Mesodermal cell (in vitro differentiated cells): Measurements from ENCODE around the gene GRXCR2.

ENCODE experiments used
- H3K27ac ChIP-seq: 2 replicates; pipeline ENCODE4 v1.7.0; 2013; ENCODE audit warnings: mild to moderate bottlenecking, low read depth, low read length, moderate library complexity; ENCODE audit not compliant: severe bottlenecking
- H3K36me3 ChIP-seq: 2 replicates; pipeline ENCODE4 v1.7.1; 2013; ENCODE audit warnings: mild to moderate bottlenecking, low read length, moderate library complexity; ENCODE audit not compliant: control insufficient read depth, insufficient read depth
- H3K4me1 ChIP-seq: one replicate; pipeline ENCODE4 v1.7.1; 2013; ENCODE audit warnings: mild to moderate bottlenecking, low read length; ENCODE audit not compliant: insufficient read depth, control insufficient read depth, poor library complexity, severe bottlenecking
- H3K4me3 ChIP-seq: 2 replicates; pipeline ENCODE4 v1.7.0; 2013; ENCODE audit warnings: low read length, control low read depth, mild to moderate bottlenecking; ENCODE audit not compliant: insufficient read depth, poor library complexity, severe bottlenecking; ENCODE audit errors: extremely low read depth
- H3K9me3 ChIP-seq: 2 replicates; pipeline ENCODE4 v1.7.1; 2013; ENCODE audit warnings: mild to moderate bottlenecking, low read length, moderate library complexity; ENCODE audit not compliant: control insufficient read depth
- WGBS, 2 experiments: methylation state at CpG; one replicate each; pipeline ENCODE4 v1.1.5; 2013; ENCODE audit warnings: missing lambda C conversion rate in 2 of 2; ENCODE audit not compliant: insufficient coverage in 2 of 2; 5-methylcytosine and 5-hydroxymethylcytosine counted together

GRXCR2 gene

GRCh38 chr5:145855763-145856267 is 17.0 kb downstream of the GRXCR2 start:
- WGBS, 2 experiments = 87 to 100% methylated on average over 1 to 3 of the region's 4 CpGs
- H3K4me3 ChIP-seq = no peak overlapping the region

GRCh38 chr5:145854651-145855258 is 18.1 kb downstream of the GRXCR2 start:
- H3K9me3 ChIP-seq = no peaks in the 10 kb centered on the region
- H3K4me1 ChIP-seq = peaks cover 18% of the 10 kb centered on the region
- no peaks in the 10 kb centered on the region for H3K36me3 ChIP-seq
- peak overlapping the region; percentile 17 for H3K27ac ChIP-seq
- WGBS, 2 experiments = 60% methylated on average over 1 to 2 of the region's 2 CpGs
- no peak overlapping the region for H3K4me3 ChIP-seq

More at GRCh38 chr5:145855763-145856267, 17.0 kb downstream of the GRXCR2 start:
- H3K4me1 ChIP-seq = peaks cover 18% of the 10 kb centered on the region
- H3K27ac ChIP-seq = peak overlapping the region; percentile 86
- H3K9me3 ChIP-seq = no peaks in the 10 kb centered on the region
- H3K36me3 ChIP-seq = no peaks in the 10 kb centered on the region

- H3K4me3 ChIP-seq = no peak overlapping the region
- peaks cover 18% of the 10 kb centered on the region for H3K4me1 ChIP-seq
- no peaks in the 10 kb centered on the region for H3K9me3 ChIP-seq
- WGBS, 2 experiments = no CpG with 5 or more reads among the region's 3 CpGs
- H3K27ac ChIP-seq = no peak overlapping the region
- no peaks in the 10 kb centered on the region for H3K36me3 ChIP-seq
Observed at GRCh38 chr5:145853781-145854376, 18.9 kb downstream of the GRXCR2 start.

GRCh38 chr5:145852990-145853389 is 19.8 kb downstream of the GRXCR2 start:
- H3K4me3 ChIP-seq = no peak overlapping the region
- no peaks in the 10 kb centered on the region for H3K36me3 ChIP-seq
- 79 to 90% methylated on average over 2 to 3 of the region's 3 CpGs for WGBS, 2 experiments
- H3K27ac ChIP-seq = no peak overlapping the region
- H3K4me1 ChIP-seq = peaks cover 18% of the 10 kb centered on the region
- no peaks in the 10 kb centered on the region for H3K9me3 ChIP-seq

- Histone ChIP-seq H3K27ac (no peak overlapping the region), H3K9me3 (no peaks in the 10 kb centered on the region), H3K4me3 (no peak overlapping the region), H3K4me1 (no peaks in the 10 kb centered on the region), H3K36me3 (no peaks in the 10 kb centered on the region)
- no CpG with 5 or more reads among the region's 1 CpG for WGBS, 2 experiments
Observed at GRCh38 chr5:145848854-145849253, 24.0 kb downstream of the GRXCR2 start.

GRCh38 chr5:145847499-145848497 is 25.0 kb downstream of the GRXCR2 start:
- WGBS, 2 experiments = 83 to 90% methylated on average over 1 to 2 of the region's 6 CpGs
- no peaks in the 10 kb centered on the region for H3K36me3 ChIP-seq
- no peak overlapping the region for H3K4me3 ChIP-seq
- no peaks in the 10 kb centered on the region for H3K4me1 ChIP-seq
- no peak overlapping the region for H3K27ac ChIP-seq
- no peaks in the 10 kb centered on the region for H3K9me3 ChIP-seq

GRCh38 chr5:145846081-145846480 is 26.7 kb downstream of the GRXCR2 start:
- H3K9me3 ChIP-seq = no peaks in the 10 kb centered on the region
- no peaks in the 10 kb centered on the region for H3K4me1 ChIP-seq
- WGBS, 2 experiments = no CpG with 5 or more reads among the region's 3 CpGs
- no peak overlapping the region for H3K4me3 ChIP-seq
- H3K27ac ChIP-seq = no peak overlapping the region
- H3K36me3 ChIP-seq = no peaks in the 10 kb centered on the region

GRCh38 chr5:145841299-145841698 is 31.5 kb downstream of the GRXCR2 start:
- Histone ChIP-seq H3K4me3 (no peak overlapping the region), H3K36me3 (no peaks in the 10 kb centered on the region), H3K9me3 (no peaks in the 10 kb centered on the region), H3K27ac (no peak overlapping the region), H3K4me1 (no peaks in the 10 kb centered on the region)

GRCh38 chr5:145840458-145841132 is 32.2 kb downstream of the GRXCR2 start:
- Histone ChIP-seq H3K9me3 (no peaks in the 10 kb centered on the region), H3K4me3 (no peak overlapping the region), H3K27ac (no peak overlapping the region), H3K4me1 (peaks cover 6% of the 10 kb centered on the region), H3K36me3 (no peaks in the 10 kb centered on the region)
- 83 to 88% methylated on average over 2 to 3 of the region's 3 CpGs for WGBS, 2 experiments

GRCh38 chr5:145838276-145838675 is 34.5 kb downstream of the GRXCR2 start:
- H3K9me3 ChIP-seq = no peaks in the 10 kb centered on the region
- H3K4me1 ChIP-seq = peaks cover 7% of the 10 kb centered on the region
- H3K27ac ChIP-seq = no peak overlapping the region
- H3K36me3 ChIP-seq = no peaks in the 10 kb centered on the region
- no peak overlapping the region for H3K4me3 ChIP-seq
- WGBS, 2 experiments = 66 to 86% methylated on average over 4 to 6 of the region's 6 CpGs
